Prostate gland (tissue), 2 donors: ENCODE results near the gene PTPRM. TPM values are rescaled to one million over a fixed set of nuclear protein-coding genes. Genes with fewer than 3 reads are reported as not detected.
A peak's percentile ranks its signal among the peaks of the same experiment; 100 is the strongest.

Experiments
- DNase-seq: peaks from one replicate; pipeline ENCODE4 v3.0.0-alpha.2; 2019; ENCODE audit warnings: low spot score
- H3K27ac ChIP-seq, 2 donors: fragments of 200-600 bp; sonication (generic); 2 replicates each; pipeline ENCODE4 v1.5.1; 2017 to 2019
- H3K27me3 ChIP-seq: fragments of 200-600 bp; sonication (generic); replicated peaks from 2 replicates; pipeline ENCODE4 v1.5.1; 2019; ENCODE audit not compliant: insufficient read depth
- H3K36me3 ChIP-seq, 2 donors: fragments of 200-600 bp; sonication (generic); 1 replicate in 1 of 2; 2 replicates in 1 of 2; pipeline versions ENCODE4 v1.5.1 to v1.8.1; 2017 to 2019
- H3K4me1 ChIP-seq: fragments of 200-600 bp; sonication (generic); replicated peaks from 2 replicates; pipeline ENCODE4 v1.5.1; 2019
- H3K4me3 ChIP-seq, 2 donors: fragments of 200-600 bp; sonication (generic); 2 replicates each; pipeline ENCODE4 v1.5.1; 2017 to 2019
- H3K9me3 ChIP-seq: fragments of 200-600 bp; sonication (generic); 2 replicates; pipeline ENCODE4 v1.5.1; 2017
- CTCF ChIP-seq, 4 experiments: fragments of 200-600 bp in 2 of 4; fragments of 450-650 bp in 2 of 4; sonication (generic) in 2 of 4; IDR thresholded peaks; 1 replicate in 3 of 4; 2 replicates in 1 of 4; pipeline ENCODE4 v1.5.1; 2016 to 2019; ENCODE audit warnings: antibody characterized with exemption in 4 of 4, mild to moderate bottlenecking in 2 of 4, moderate library complexity in 2 of 4
- POLR2A ChIP-seq: fragments of 450-650 bp; IDR thresholded peaks from one replicate; pipeline ENCODE4 v1.6.1; 2016; ENCODE audit warnings: antibody characterized with exemption, mild to moderate bottlenecking
- POLR2AphosphoS5 ChIP-seq: sonication (generic); formaldehyde crosslinking; IDR thresholded peaks from one replicate; pipeline ENCODE4 v1.6.1; 2017; ENCODE audit warnings: antibody characterized with exemption
- WGBS: methylation state at CpG from one replicate; pipeline ENCODE4 v1.1.5; 2018; 5-methylcytosine and 5-hydroxymethylcytosine counted together
- intact Hi-C: fragments of 100-400 bp; cut with DNase I; formaldehyde crosslinking; loops from one replicate; pipeline ENCODE4 v1.14.2; 2022
- total RNA-seq, 2 donors: library from RNA; depleted of rRNA; stranded (reverse); fragments of >200 nt; gene quantifications; one replicate each; pipeline ENCODE4 v1.1.0, GENCODE V29; 2016

Gene PTPRM
- total RNA-seq, 2 donors from 2014 or later = 32.9 to 92.6 TPM

GRCh38 chr18:8139127-8139527, 572.0 kb downstream of the PTPRM start:
- Histone ChIP-seq H3K36me3 (no peaks in the 10 kb centered on the region), H3K4me3 (no peak overlapping the region), H3K9me3 (no peaks in the 10 kb centered on the region), H3K27me3 (no peaks in the 10 kb centered on the region), H3K27ac (peak overlapping the region; percentile 17 to 58), H3K4me1 (no peaks in the 10 kb centered on the region)
- DNase-seq = no peak
- WGBS = 37% methylated on average over 10 of the region's 10 CpGs
- TF ChIP-seq POLR2A (no peak), CTCF (IDR thresholded peaks at IDR 0.05) (no peak), POLR2AphosphoS5 (no peak)
- intact Hi-C loops = no loop called here

DNA sequence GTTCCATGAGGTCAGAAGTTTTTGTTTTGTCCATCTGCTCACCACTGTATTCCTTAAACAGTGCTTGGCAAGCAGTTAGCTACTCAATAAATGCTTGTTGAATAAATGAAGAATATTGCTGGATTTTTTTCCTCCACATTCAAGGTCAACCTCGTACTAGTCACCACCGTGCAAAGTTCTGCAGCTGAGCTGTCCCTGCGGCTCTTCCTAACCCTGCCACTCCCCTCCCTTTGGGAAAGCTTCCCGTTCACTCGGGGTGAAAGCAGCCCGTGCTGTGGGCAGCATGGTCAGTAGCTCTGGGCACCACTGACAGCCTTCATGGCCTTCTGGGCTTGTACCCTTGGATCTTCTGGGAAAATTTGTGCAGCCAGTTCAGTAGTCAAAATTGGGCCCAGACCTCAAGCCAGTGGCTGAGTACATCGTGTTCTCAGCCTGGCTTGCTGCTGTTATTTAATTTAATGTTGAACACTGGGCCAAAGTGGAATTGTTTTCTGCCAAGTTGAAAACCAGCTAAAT, 572.8 kb downstream of the PTPRM start:
- no peaks in the 10 kb centered on the region for H3K36me3 ChIP-seq
- no peaks in the 10 kb centered on the region for H3K9me3 ChIP-seq
- DNase-seq = no peak
- 73% methylated on average over 7 of the region's 7 CpGs for whole genome bisulfite sequencing
- no peaks in the 10 kb centered on the region for H3K4me1 ChIP-seq
- TF ChIP-seq POLR2AphosphoS5 = no peak
- no peak for TF ChIP-seq POLR2A
- no peak for TF ChIP-seq CTCF (IDR thresholded peaks at IDR 0.05)
- no peak overlapping the region for H3K4me3 ChIP-seq
- no peaks in the 10 kb centered on the region for H3K27me3 ChIP-seq
- intact Hi-C loops = no loop called here
- H3K27ac ChIP-seq = peak overlapping the region; percentile 17 to 58

- Histone ChIP-seq H3K27me3 (no peaks in the 10 kb centered on the region), H3K27ac (peak overlapping the region; percentile 26 to 49), H3K4me1 (no peaks in the 10 kb centered on the region), H3K36me3 (no peaks in the 10 kb centered on the region), H3K9me3 (no peaks in the 10 kb centered on the region), H3K4me3 (no peak overlapping the region)
- TF ChIP-seq POLR2AphosphoS5 = no peak
- no peak for TF ChIP-seq POLR2A
- TF ChIP-seq CTCF (IDR thresholded peaks at IDR 0.05) = no peak
- no peak for DNase-seq
- 56% methylated on average over 8 of the region's 8 CpGs for WGBS
- intact Hi-C loops = no loop called here
These were observed 573.9 kb downstream of the PTPRM start for GRCh38 chr18:8140841-8141501.

DNA sequence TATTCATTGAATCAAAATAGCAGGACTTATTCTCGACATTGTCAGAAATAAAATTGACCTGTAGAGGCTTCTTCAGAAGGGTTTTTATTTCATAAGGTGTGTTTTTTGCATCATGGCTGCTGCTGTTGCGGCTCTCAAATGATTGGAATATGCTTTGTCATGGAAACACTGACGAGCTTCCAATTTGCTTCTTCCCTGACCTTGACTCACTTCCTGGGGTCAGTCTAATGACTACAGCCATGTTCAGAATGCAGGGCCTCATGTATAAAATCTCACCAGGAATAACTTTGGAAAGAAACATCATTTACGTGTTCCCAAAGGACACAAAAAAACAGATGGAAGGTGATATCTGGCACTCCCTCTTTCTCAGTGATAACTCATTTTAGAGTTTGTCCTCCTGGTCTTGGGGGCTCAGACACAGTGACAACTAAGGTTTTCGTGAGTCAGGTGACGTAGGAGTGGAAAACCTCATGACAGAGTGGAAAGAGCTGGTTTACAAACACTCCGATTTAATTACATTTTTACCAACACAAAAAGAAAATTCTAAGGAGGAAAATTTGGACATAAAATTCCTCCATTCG, 575.1 kb downstream of the PTPRM start:
- no peaks in the 10 kb centered on the region for H3K4me1 ChIP-seq
- intact Hi-C loops = no loop called here
- H3K36me3 ChIP-seq = no peaks in the 10 kb centered on the region
- H3K4me3 ChIP-seq = no peak overlapping the region
- no peak for DNase-seq
- H3K9me3 ChIP-seq = no peaks in the 10 kb centered on the region
- no peaks in the 10 kb centered on the region for H3K27me3 ChIP-seq
- WGBS = 84% methylated on average over 8 of the region's 8 CpGs
- TF ChIP-seq POLR2A (no peak), CTCF (IDR thresholded peaks at IDR 0.05) (no peak), POLR2AphosphoS5 (no peak)
- no peak overlapping the region for H3K27ac ChIP-seq

- Histone ChIP-seq H3K4me3 (no peak overlapping the region), H3K36me3 (no peaks in the 10 kb centered on the region), H3K4me1 (no peaks in the 10 kb centered on the region), H3K27me3 (no peaks in the 10 kb centered on the region), H3K27ac (no peak overlapping the region), H3K9me3 (no peaks in the 10 kb centered on the region)
- DNase-seq = no peak
- intact Hi-C loops = no loop called here
- no peak for TF ChIP-seq CTCF (IDR thresholded peaks at IDR 0.05)
- no peak for TF ChIP-seq POLR2AphosphoS5
- no peak for TF ChIP-seq POLR2A
- WGBS = 92% methylated on average over 2 of the region's 2 CpGs
These were observed 575.8 kb downstream of the PTPRM start for GRCh38 chr18:8142932-8143331.
